DND-41 (cell line): ENCODE measurements around the gene GRID2.

Source experiments
- CTCF ChIP-seq: IDR thresholded peaks from 2 replicates; pipeline ENCODE4 v1.5.1; 2012; ENCODE audit warnings: borderline replicate concordance, low read length, moderate library complexity, mild to moderate bottlenecking; ENCODE audit not compliant: poor library complexity, severe bottlenecking; ENCODE audit errors: extremely low read depth
- EZH2 ChIP-seq: IDR thresholded peaks from 3 replicates; pipeline ENCODE4 v1.6.1; 2012; ENCODE audit warnings: borderline replicate concordance, low read depth, mild to moderate bottlenecking, moderate library complexity, low read length, inconsistent platforms; ENCODE audit not compliant: severe bottlenecking

- TF ChIP-seq EZH2 (no peak), CTCF (no peak)
These were observed 1445.6 kb downstream of the GRID2 start for GRCh38 chr4:93749292-93749761.
